Hepatocyte (in vitro differentiated cells): ENCODE data around the gene ASGR1. TPM values are rescaled to one million over a fixed set of nuclear protein-coding genes. Genes with fewer than 3 reads are reported as not detected.
A peak's percentile ranks its signal among the peaks of the same experiment; 100 is the strongest.

ENCODE experiments used
- DNase-seq: peaks from one replicate; pipeline ENCODE4 v3.0.0-alpha.2; 2016; ENCODE audit warnings: low spot score
- H2AFZ ChIP-seq: fragments of 200-600 bp; sonication (generic); 2 replicates; pipeline ENCODE4 v1.6.0; 2016; ENCODE audit warnings: antibody characterized with exemption, mild to moderate bottlenecking
- H3K27ac ChIP-seq: fragments of 200-600 bp; sonication (generic); 2 replicates; pipeline ENCODE4 v1.5.1; 2016; ENCODE audit warnings: mild to moderate bottlenecking
- H3K27me3 ChIP-seq: fragments of 200-600 bp; sonication (generic); 2 replicates; pipeline ENCODE4 v1.6.1; 2016
- H3K36me3 ChIP-seq: fragments of 200-600 bp; sonication (generic); replicated peaks from 2 replicates; pipeline ENCODE4 v1.5.1; 2016; ENCODE audit warnings: low read depth; ENCODE audit not compliant: insufficient read depth
- H3K4me1 ChIP-seq: fragments of 200-600 bp; sonication (generic); 2 replicates; pipeline ENCODE4 v1.5.1; 2016; ENCODE audit warnings: mild to moderate bottlenecking, moderate library complexity; ENCODE audit not compliant: insufficient read depth
- H3K4me2 ChIP-seq: fragments of 200-600 bp; sonication (generic); 2 replicates; pipeline ENCODE4 v1.6.0; 2016
- H3K4me3 ChIP-seq: fragments of 200-600 bp; sonication (generic); 2 replicates; pipeline ENCODE4 v1.5.1; 2016; ENCODE audit warnings: mild to moderate bottlenecking
- H3K79me2 ChIP-seq: fragments of 200-600 bp; sonication (generic); 2 replicates; pipeline ENCODE4 v1.6.0; 2017; ENCODE audit warnings: mild to moderate bottlenecking
- H3K9me2 ChIP-seq: fragments of 200-600 bp; sonication (generic); replicated peaks from 2 replicates; pipeline ENCODE4 v1.6.0; 2017; ENCODE audit warnings: mild to moderate bottlenecking; ENCODE audit not compliant: insufficient read depth
- H3K9me3 ChIP-seq: fragments of 200-600 bp; sonication (generic); 2 replicates; pipeline ENCODE4 v1.5.1; 2016; ENCODE audit warnings: low read depth, mild to moderate bottlenecking
- H4K20me1 ChIP-seq: fragments of 200-600 bp; sonication (generic); 2 replicates; pipeline ENCODE4 v1.6.0; 2016; ENCODE audit warnings: mild to moderate bottlenecking; ENCODE audit not compliant: insufficient read depth, poor library complexity, severe bottlenecking
- EZH2 ChIP-seq: fragments of 200-600 bp; sonication (generic); IDR thresholded peaks from 2 replicates; pipeline ENCODE4 v1.6.1; 2016; ENCODE audit warnings: antibody characterized with exemption, mild to moderate bottlenecking, borderline replicate concordance
- EZH2phosphoT487 ChIP-seq: fragments of 200-600 bp; sonication (generic); IDR thresholded peaks from one replicate; pipeline ENCODE4 v1.6.1; 2018; ENCODE audit warnings: antibody characterized with exemption, mild to moderate bottlenecking, low read depth, moderate library complexity; ENCODE audit not compliant: unreplicated experiment, severe bottlenecking
- WGBS: methylation state at CpG from one replicate; pipeline ENCODE4 v1.1.6; 2016; ENCODE audit warnings: low lambda C conversion rate; ENCODE audit errors: missing lambda C conversion rate; 5-methylcytosine and 5-hydroxymethylcytosine counted together
- polyA plus RNA-seq: library from polyadenylated mRNA; unstranded; fragments of >200 nt; fragmentation: Nextera tagmentation; extraction: Ambion mirVana; gene quantifications from 2 replicates; pipeline ENCODE4 v1.2.1, GENCODE V29; 2016
- total RNA-seq: library from RNA; depleted of rRNA; stranded (reverse); fragments of >200 nt; gene quantifications from 2 replicates; pipeline ENCODE4 v1.2.3, GENCODE V29; 2014
- TF ChIP-seq, protein P1 (sequence below): fragments of 200-600 bp; sonication (generic); IDR thresholded peaks from 2 replicates; pipeline ENCODE4 v1.5.1; 2016; ENCODE audit warnings: antibody characterized with exemption, mild to moderate bottlenecking; ENCODE audit not compliant: poor library complexity

Gene ASGR1, protein sequence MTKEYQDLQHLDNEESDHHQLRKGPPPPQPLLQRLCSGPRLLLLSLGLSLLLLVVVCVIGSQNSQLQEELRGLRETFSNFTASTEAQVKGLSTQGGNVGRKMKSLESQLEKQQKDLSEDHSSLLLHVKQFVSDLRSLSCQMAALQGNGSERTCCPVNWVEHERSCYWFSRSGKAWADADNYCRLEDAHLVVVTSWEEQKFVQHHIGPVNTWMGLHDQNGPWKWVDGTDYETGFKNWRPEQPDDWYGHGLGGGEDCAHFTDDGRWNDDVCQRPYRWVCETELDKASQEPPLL
- 59.6 and 74.0 TPM in 2 replicates for total RNA-seq
- 113 and 140 TPM in 2 replicates for polyA plus RNA-seq

DNA sequence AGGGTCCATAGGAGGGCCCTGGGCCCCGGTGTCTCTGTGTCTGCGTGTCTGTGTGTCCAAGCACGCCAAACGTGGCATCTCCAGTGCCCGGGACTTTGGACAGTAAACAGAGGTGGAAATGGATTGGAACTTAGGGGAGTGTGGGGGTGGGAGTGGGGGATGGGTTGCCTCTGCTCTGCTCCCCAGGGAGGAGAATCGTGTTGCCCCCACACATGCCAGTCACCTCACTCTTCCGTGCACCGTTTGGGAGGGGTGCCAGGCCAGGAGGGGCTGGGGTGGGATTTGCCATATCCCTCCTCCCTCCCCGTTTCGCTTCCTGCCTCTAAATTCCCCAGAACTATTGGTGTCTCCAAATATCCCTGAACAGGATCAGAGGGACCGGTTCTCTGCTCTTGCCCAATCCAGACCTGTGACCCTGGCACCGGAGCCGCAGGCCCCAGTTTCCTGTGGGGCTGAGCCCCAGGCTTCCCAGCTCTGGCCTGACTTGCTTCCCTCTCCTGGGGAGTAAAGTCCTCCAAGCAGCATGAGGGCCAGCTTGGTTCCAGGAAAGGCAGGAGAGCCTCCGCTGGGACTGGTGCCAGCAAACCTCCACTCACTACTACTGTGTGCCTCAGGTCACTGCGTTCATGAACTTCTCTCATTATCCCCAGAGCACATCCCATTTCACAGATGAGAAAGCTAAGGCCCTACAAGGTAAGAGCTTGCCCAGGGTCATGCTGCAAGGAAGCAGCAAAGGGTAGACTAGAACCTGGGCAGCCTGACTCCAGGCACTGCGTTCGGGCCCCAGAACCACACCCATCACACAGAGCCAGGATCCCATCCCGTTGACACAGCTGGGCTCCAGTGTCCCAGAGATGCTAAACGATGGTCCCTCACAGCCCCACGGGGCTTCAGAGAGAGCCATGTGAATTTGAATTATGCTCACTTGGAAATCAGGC is at the start of gene ASGR1:
ASGR1 (minus strand) TSS at position 54 of the 938 bp plus-strand sequence. CDS start 807 bp downstream, outside the sequence.
- no peaks in the 10 kb centered on the region for H4K20me1 ChIP-seq
- WGBS: 68% methylated on average over 14 of the region's 20 CpGs
- no peaks in the 10 kb centered on the region for H3K27me3 ChIP-seq
- peak; percentile 62 for DNase-seq
- H3K79me2 ChIP-seq: no peaks in the 10 kb centered on the region
- no peak within 1 kb of the TSS for H3K4me3 ChIP-seq
- peaks cover 9% of the 10 kb centered on the region for H3K4me1 ChIP-seq
- H3K9me3 ChIP-seq: no peaks in the 10 kb centered on the region
- H3K9me2 ChIP-seq: no peaks in the 10 kb centered on the region
- peak within 1 kb of the TSS; percentile 87 for H3K27ac ChIP-seq
- H3K36me3 ChIP-seq: no peaks in the 10 kb centered on the region
- peak within 1 kb of the TSS; percentile 87 for H3K4me2 ChIP-seq
- TF ChIP-seq EZH2phosphoT487 (no peak), EZH2 (no peak)
- TF ChIP-seq, protein P1, sequence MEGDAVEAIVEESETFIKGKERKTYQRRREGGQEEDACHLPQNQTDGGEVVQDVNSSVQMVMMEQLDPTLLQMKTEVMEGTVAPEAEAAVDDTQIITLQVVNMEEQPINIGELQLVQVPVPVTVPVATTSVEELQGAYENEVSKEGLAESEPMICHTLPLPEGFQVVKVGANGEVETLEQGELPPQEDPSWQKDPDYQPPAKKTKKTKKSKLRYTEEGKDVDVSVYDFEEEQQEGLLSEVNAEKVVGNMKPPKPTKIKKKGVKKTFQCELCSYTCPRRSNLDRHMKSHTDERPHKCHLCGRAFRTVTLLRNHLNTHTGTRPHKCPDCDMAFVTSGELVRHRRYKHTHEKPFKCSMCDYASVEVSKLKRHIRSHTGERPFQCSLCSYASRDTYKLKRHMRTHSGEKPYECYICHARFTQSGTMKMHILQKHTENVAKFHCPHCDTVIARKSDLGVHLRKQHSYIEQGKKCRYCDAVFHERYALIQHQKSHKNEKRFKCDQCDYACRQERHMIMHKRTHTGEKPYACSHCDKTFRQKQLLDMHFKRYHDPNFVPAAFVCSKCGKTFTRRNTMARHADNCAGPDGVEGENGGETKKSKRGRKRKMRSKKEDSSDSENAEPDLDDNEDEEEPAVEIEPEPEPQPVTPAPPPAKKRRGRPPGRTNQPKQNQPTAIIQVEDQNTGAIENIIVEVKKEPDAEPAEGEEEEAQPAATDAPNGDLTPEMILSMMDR: no peak
- peak within 1 kb of the TSS; percentile 49 for H2AFZ ChIP-seq

DNA sequence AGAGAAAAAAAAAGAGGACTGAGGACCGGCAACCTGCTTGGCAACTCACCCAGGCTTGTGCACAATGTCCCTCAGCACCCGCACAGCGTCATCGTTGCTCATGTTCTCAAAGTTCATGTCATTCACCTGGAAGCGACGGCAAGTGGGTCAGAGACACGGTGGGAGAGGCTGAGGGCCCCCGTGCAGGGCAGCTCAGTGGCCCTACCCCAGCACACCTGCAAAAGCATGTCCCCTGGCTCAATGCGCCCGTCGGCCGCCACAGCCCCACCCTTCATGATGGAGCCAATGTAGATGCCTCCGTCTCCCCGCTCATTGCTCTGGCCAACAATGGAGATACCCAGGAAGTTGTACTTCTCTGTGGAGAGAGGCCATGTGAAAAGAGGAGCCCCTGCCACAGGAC is 49.8 kb upstream of the ASGR1 start:
- Histone ChIP-seq H3K36me3 (no peaks in the 10 kb centered on the region), H4K20me1 (peaks cover 40% of the 10 kb centered on the region), H3K27ac (peak overlapping the region; percentile 40), H3K79me2 (peaks cover 56% of the 10 kb centered on the region), H2AFZ (no peak overlapping the region), H3K4me1 (peaks cover 17% of the 10 kb centered on the region), H3K4me3 (no peak overlapping the region), H3K4me2 (no peak overlapping the region), H3K27me3 (no peaks in the 10 kb centered on the region), H3K9me2 (no peaks in the 10 kb centered on the region), H3K9me3 (no peaks in the 10 kb centered on the region)
- TF ChIP-seq, protein P1: no peak
- TF ChIP-seq EZH2 (no peak), EZH2phosphoT487 (no peak)
- DNase-seq: no peak
- 96% methylated on average over 14 of the region's 14 CpGs for WGBS

DNA sequence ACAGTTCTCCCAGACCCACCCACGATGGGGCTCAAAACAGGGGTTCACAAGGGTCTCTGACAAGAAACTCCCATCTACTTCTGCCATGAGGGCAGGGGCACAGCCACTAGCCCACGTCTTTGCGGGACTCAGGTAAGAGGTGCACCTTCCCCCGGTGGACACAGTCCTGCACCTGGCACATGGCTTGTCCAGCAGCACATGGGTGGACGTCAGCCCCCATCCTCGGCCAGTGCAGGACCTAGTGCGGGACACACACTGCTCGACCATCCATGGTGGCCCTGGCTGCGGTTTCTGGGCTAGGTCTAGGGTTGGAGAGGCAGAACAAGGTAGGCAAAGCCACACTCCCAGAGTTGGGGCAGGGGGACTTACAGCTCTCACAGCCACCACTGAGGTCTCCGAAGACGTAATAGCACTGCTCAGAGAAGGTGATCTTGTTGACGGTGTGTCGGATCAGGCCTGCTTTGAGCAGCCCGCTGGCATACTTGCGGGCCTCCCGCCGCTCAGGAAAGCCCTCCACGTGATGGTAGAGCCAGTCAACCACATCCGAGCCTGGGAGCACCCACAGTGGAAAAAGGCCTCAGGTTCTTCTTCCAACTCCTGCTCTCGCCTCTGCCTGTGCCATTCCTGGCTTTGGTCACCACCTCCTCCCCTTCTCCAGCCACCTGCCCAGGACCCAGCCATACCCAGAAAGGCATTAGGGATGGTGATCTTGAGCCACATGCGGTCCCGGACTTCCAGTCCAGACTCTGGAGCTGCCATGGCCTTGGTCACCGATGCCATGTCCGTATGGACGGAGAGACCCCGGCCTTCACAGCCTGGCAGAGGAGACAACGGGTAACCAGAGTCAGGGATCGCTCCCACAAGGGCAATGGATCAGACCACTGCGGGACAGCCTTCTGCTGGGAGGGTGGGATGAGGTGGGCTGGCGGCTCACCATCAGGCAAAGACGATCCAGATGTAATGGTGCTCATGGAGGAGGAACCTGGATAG is 47.8 kb upstream of the ASGR1 start:
- peaks cover 11% of the 10 kb centered on the region for H3K4me1 ChIP-seq
- peaks cover 30% of the 10 kb centered on the region for H4K20me1 ChIP-seq
- H3K27ac ChIP-seq: no peak overlapping the region
- no peaks in the 10 kb centered on the region for H3K27me3 ChIP-seq
- H3K79me2 ChIP-seq: peaks cover 39% of the 10 kb centered on the region
- TF ChIP-seq, protein P1: no peak
- TF ChIP-seq EZH2 (no peak), EZH2phosphoT487 (no peak)
- no peaks in the 10 kb centered on the region for H3K9me3 ChIP-seq
- no peak for DNase-seq
- no peaks in the 10 kb centered on the region for H3K36me3 ChIP-seq
- no peak overlapping the region for H2AFZ ChIP-seq
- 97% methylated on average over 31 of the region's 31 CpGs for WGBS
- H3K4me3 ChIP-seq: no peak overlapping the region
- no peak overlapping the region for H3K4me2 ChIP-seq
- H3K9me2 ChIP-seq: no peaks in the 10 kb centered on the region
